UCSD-AML1 (cell line): ENCODE measurements around the gene P4HB.

Experiments used
- DNase-seq: peaks from one replicate; lab custom pipeline; 2025; ENCODE audit not compliant: unreplicated experiment; lab: John Stamatoyannopoulos, UW

Gene P4HB

DNA sequence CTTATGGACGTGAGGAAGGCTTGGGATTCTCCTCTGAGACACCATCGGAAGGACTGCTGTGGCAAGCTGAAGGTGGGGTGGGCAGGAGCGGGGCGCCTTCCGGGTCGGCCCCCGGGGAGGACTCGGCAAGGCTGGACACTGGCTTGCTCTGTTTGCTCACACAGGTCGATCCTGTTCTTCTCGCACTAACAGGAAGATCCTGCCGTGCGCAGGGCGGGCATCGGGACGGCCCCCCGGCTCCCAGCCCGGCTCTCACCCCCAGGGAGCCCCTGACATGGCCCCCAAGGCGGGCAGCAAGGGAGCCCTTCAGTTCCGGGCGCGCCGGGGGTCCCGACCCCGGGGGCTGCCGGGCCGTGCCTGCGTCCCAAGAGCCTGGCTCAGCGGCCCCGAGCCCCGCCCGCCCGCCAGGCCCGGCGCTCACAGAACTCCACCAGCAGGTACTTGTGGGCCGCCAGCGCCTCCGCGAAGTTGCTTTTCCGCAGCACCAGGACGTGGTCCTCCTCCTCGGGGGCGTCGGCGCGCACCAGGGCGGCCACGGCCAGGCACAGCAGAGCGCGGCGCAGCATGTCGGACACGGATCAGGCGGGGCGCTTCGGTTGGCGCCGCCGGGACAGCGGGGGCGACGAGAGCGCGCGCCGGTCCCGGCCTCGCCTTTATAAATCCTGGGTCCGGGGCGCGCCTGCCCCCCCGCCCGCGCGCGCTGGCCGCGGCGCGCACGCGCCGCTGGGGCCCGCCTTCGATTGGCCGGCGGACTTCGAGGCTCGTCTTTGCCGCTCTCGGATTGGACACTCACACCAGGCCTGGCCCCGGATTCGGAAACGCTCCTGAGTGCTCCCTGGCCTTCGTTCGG lies at the start of gene P4HB:
Gene P4HB (minus strand): TSS at position 630 of the 850 bp plus-strand sequence. CDS start 64 bp downstream, at position 566.
- DNase-seq = no peak

DNA sequence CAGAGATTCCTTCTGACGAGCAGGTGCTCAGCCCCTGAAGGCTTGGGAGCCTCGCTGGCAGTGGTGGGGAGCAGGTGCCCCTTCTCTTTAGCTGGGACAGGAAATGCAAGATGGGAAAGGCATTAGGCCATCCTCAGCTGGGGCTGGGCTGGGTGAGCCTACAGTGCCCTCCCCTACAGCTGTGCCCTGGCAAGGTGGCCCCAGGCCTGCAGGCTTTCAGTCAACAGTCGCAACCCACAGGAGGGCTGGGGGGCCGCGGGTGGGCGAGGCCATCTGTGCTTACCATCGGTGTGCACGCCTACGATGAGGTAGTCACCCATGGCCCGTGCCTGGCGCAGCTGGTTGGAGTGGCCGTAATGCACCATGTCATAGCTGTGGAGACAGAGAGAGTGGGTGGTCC lies 48.9 kb upstream of the P4HB start:
- no peak for DNase-seq

GRCh38 chr17:81908793-81909192 lies 48.5 kb upstream of the P4HB start:
- DNase-seq = no peak

- DNase-seq = no peak
Observed at GRCh38 chr17:81907219-81908145, 47.1 kb upstream of the P4HB start.

DNA sequence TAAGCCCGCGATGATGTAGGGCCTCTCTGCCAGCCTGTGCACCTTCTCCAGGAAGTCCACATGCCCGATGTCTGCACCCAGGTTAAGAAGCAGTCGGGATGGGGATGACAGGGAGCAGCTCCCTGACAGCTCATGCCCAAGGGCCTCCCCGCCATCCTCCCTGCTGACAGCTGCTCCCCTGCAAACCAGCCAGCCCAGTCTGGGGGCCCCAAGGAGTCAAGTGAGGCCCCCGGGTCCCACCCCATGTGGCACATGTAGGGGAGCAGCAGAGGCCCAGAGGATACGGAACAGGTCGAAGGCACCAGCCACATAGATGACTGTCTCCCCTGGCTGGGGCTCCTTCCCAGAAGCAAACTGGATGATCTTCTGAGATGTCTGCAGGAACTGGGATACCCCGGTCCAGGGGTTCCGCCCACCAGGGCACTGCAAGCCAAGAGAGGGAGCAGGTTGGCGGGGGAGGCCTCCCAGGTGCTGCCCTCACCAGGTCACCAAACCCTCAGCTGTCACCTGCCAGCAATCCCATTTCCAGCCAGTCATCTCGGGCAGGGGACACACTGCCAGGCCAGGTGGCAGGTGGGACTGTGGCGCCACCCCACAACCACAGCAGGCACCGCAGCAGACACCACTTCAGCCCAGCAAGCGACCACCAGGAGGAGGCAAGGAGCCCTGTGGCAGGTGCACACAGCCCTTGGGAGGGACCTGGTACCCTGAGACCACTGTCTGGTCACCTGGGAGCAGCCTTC lies 46.3 kb upstream of the P4HB start:
- DNase-seq = no peak

DNA sequence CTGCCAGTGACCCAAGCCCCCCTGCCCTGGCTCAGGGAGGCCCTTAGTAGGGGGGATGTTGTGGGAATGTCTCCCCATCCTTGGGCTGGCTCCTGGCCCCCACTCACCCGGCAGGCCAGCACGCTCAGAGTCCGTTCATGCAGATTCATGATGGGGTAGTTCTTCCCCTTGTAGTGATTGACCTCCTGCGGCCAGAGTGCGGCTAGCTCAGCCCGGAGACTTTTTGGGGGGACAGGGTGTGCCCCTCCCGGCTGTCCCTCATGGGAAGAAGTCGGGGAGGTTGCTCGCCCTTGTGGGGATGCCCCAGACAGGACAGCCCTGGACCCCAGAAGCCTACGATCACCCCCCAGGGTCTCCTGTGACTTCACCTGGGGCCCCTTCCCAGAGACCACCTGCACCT lies 45.7 kb upstream of the P4HB start:
- no peak for DNase-seq

DNA sequence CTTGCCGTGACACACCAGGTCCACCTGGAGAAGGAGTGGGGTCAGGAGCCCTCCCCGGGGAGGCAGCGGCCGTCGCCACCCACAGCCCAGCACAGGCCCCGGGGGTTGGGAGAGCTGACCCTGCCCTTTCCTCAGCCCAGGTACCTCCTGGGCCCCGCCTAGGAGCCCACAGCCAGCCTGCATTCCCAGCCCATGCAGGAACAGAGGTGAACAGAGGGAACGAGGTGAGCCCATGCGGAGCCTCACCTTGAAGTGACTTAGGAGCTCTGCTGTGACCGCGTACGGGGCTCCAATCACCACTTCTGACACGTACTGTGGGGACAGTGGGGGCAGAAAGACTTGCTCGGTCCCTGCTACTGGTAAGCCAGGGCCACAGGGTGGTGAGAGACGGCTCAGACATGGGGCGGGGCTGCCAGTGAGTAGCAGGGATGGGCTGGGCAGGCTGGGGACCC lies 45.1 kb upstream of the P4HB start:
- DNase-seq = no peak

DNA sequence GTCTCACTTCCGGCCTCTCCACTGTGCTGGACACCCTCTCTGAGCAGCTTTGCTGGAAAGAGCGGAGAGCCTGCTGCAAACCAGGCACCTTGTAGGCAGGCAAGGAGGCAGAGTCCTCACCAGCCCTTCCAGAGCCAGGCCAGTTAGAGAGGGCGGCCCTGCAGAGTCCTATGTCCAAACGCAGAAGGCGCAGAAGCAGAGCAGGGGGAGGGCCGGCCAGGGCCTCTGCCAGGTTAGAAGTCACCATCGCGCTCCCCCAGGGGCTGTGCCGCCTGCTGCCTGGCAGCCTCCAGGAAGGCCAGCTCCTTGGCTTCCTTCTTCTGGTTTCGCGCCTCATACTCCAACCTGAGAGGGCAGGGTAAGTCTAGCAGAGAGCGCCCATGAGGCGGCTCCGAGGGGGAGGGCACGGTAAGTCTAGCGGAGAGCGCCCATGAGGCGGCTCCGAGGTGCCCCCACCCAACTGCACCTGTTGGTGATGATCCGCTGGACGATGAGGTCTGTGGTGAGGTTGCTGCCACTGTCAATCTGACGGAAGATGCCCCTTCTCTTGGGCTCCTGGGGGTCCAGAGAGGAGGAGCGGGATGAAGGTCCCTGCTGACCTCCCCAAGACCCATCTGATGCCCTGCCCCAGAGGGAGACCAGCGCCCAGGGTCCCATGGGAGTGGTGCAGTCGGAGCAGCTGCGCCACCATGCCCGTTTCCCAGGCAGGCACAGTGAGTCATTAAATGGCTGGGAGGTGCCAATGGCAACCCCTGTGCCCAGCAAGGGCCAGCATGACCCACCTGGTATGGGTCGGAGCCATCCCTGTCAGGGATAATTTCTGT lies 44.5 kb upstream of the P4HB start:
- no peak for DNase-seq

GRCh38 chr17:81903896-81904599 lies 43.7 kb upstream of the P4HB start:
- no peak for DNase-seq

DNA sequence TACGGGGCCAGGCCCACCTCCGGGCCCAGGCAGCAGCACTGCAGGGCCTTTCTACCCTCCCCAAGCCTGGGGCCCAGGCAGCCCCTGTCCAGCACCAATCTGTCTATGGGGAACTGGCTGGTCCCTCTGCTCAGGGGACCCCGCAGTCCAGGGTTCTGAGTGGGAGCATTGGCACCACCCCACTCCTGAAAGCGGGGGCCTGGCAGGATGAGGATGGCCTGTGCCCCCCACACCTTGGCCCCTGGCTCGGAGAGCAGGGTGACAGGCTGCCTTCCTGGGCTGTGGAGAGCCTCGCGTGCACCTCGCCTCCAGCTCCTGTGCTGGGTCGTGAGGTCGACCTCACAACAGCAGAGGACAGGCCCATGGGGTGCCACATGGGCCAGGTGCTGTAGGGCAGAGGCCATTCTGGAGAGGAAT lies 43.1 kb upstream of the P4HB start:
- DNase-seq = no peak

DNA sequence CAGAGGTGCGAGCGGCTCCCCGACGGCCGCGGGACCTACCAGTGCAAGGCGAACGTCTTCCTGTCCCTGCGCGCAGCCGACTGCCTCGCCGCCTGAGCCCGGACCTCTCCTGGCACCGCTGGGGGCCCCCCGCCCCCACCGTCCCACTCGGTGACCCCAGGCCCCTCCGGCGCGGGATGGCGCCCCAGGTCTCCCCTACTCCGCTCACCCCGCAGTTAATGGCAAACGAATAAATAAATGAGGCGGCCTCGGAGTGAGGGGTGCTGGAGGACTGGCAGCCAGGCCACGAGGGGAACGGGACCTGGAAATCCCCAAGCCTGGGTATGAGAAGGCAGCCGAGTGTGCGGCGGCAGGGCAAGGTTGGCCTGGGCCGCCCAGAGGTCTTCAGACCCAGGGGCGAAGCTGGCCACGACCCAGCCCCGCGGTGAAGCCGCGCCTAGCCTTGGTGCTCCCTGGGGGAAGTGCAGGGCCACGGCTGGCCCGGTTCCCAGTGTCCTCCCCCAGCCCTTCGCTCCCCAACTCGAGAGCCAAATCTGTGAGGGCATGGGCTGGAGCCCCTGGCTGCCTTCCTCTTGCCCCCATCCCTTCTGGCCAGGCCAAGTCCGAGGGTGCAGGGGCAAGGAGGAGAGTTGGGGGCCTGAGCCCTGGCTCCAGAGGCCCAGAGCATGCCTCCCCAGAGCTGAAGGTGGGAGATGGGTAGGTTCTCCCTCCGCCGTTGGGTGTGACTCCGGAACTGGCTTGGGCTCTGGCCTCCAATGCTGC lies 42.5 kb upstream of the P4HB start:
- DNase-seq = no peak

GRCh38 chr17:81902023-81902652 lies 41.8 kb upstream of the P4HB start, which contains the start of gene NPB:
TSS of gene NPB (plus strand) at chr17:81902238. CDS start at chr17:81902278, 40 bp downstream.
- DNase-seq = no peak

GRCh38 chr17:81901167-81902022 lies 41.1 kb upstream of the P4HB start:
- no peak for DNase-seq

GRCh38 chr17:81900181-81900820 lies 40.0 kb upstream of the P4HB start:
- DNase-seq = no peak

- no peak for DNase-seq
Observed at GRCh38 chr17:81899514-81900166, 39.3 kb upstream of the P4HB start.

DNA sequence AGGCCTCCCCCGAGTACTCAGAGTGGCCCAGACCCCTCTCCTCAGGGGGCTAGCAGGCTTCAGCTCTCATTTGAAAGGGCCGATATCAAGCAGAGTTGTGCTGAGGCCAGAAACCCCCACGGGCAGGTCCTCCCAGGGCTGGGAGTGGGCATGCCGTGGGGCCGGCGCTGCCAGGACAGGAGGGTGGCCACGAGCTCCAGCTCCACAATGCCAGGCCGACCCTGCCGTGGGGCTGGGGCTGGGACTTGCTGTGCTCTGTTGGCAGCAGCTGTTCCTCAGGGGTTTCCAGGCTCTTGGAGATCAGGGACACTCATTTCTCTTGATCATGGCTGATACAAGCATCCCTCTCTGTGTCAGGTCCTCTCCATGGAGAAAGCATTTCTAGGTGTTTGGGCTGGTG lies 38.5 kb upstream of the P4HB start:
- DNase-seq = no peak
